Right atrium auricular region (tissue), 2 donors: ENCODE measurements around the gene CX3CL1. TPM values are rescaled to one million over a fixed set of nuclear protein-coding genes. Genes with fewer than 3 reads are reported as not detected.
A peak's percentile ranks its signal among the peaks of the same experiment; 100 is the strongest.

Experiments
- DNase-seq: peaks from one replicate; pipeline ENCODE4 v3.0.0-alpha.2; 2019; ENCODE audit warnings: low spot score
- H3K27ac ChIP-seq, 2 donors: fragments of 200-600 bp; sonication (generic); 1 replicate in 1 of 2; 2 replicates in 1 of 2; pipeline ENCODE4 v1.5.1; 2016 to 2019
- H3K27me3 ChIP-seq, 2 donors: fragments of 200-600 bp; sonication (generic); one replicate each; pipeline versions ENCODE4 v1.5.1 to v1.6.0; 2017 to 2019
- H3K36me3 ChIP-seq: fragments of 200-600 bp; sonication (generic); one replicate; pipeline ENCODE4 v1.5.1; 2016
- H3K4me1 ChIP-seq, 2 donors: fragments of 200-600 bp; sonication (generic); one replicate each; pipeline versions ENCODE4 v1.5.1 to v1.6.0; 2017 to 2019
- H3K4me3 ChIP-seq, 2 donors: fragments of 200-600 bp; sonication (generic); 1 replicate in 1 of 2; 2 replicates in 1 of 2; pipeline ENCODE4 v1.5.1; 2017 to 2019; ENCODE audit warnings: mild to moderate bottlenecking in 1 of 2, moderate library complexity in 1 of 2
- H3K9me3 ChIP-seq, 2 donors: fragments of 200-600 bp; sonication (generic); one replicate each; pipeline ENCODE4 v1.5.1; 2019
- total RNA-seq, 2 donors: library from RNA; depleted of rRNA; stranded (reverse); fragments of >200 nt; gene quantifications; one replicate each; pipeline ENCODE4 v1.1.0, GENCODE V29; 2016
- TF ChIP-seq, protein P1 (sequence below), 2 donors: fragments of 200-600 bp; sonication (generic); IDR thresholded peaks; one replicate each; pipeline ENCODE4 v1.5.1; 2019; ENCODE audit warnings: antibody characterized with exemption in 2 of 2

Gene CX3CL1
- total RNA-seq, 2 donors from 2014 or later = 17.1 to 17.8 TPM

DNA sequence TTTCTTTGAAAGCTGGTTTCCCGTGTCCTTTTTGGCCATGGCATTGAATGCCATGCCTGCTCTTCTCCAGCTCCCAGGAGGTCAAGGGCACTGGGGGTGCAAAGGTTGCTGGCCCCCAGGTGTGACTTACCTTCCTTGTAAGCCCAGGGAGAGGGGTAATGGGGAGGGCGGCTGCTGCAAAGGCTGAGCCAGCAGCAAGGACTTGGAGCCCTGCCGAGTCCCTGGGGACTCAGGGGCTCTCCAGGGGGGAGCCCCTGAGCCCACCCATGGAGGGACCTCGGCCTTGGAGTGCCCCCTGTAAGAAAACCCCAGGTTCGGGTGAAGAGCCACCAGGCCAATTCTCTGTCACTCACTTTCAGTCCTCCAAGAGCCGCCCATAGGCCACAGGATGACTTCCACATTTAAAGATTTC, 19.6 kb upstream of the CX3CL1 start:
- no peaks in the 10 kb centered on the region for H3K36me3 ChIP-seq
- TF ChIP-seq, protein P1, sequence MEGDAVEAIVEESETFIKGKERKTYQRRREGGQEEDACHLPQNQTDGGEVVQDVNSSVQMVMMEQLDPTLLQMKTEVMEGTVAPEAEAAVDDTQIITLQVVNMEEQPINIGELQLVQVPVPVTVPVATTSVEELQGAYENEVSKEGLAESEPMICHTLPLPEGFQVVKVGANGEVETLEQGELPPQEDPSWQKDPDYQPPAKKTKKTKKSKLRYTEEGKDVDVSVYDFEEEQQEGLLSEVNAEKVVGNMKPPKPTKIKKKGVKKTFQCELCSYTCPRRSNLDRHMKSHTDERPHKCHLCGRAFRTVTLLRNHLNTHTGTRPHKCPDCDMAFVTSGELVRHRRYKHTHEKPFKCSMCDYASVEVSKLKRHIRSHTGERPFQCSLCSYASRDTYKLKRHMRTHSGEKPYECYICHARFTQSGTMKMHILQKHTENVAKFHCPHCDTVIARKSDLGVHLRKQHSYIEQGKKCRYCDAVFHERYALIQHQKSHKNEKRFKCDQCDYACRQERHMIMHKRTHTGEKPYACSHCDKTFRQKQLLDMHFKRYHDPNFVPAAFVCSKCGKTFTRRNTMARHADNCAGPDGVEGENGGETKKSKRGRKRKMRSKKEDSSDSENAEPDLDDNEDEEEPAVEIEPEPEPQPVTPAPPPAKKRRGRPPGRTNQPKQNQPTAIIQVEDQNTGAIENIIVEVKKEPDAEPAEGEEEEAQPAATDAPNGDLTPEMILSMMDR (IDR thresholded peaks at IDR 0.05) = no peak
- peak; percentile 21 for DNase-seq
- no peaks in the 10 kb centered on the region for H3K4me1 ChIP-seq
- H3K9me3 ChIP-seq = no peaks in the 10 kb centered on the region
- H3K27ac ChIP-seq = no peak overlapping the region
- no peaks in the 10 kb centered on the region for H3K27me3 ChIP-seq
- H3K4me3 ChIP-seq = no peak overlapping the region

DNA sequence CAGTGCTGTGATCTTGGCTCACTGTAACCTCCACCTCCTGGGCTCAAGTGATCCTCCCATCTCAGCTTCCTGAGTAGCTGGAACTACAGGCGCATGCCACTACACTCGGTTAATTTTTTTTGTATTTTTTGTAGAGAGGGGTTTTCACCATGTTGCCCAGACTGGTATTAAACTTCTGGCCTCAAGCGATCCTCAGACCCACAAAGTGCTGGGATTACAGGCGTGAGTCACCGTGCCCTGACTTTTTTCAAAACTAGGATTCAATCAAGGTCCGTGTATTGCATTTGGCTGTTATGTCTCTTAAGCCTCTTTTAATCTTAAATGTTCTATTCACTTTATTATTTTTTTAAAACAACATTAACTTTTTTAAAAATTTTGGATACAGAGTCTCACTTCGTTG, 18.0 kb upstream of the CX3CL1 start:
- Histone ChIP-seq H3K9me3 (no peaks in the 10 kb centered on the region), H3K27me3 (no peaks in the 10 kb centered on the region), H3K4me3 (no peak overlapping the region), H3K27ac (no peak overlapping the region), H3K4me1 (no peaks in the 10 kb centered on the region), H3K36me3 (no peaks in the 10 kb centered on the region)
- TF ChIP-seq, protein P1 (IDR thresholded peaks at IDR 0.05) = no peak
- DNase-seq = no peak

GRCh38 chr16:57355898-57356414, 16.3 kb upstream of the CX3CL1 start:
- H3K4me3 ChIP-seq = no peak overlapping the region
- no peaks in the 10 kb centered on the region for H3K36me3 ChIP-seq
- TF ChIP-seq, protein P1 (IDR thresholded peaks at IDR 0.05) = no peak
- no peaks in the 10 kb centered on the region for H3K27me3 ChIP-seq
- H3K4me1 ChIP-seq = no peaks in the 10 kb centered on the region
- no peaks in the 10 kb centered on the region for H3K9me3 ChIP-seq
- DNase-seq = peak; percentile 9
- no peak overlapping the region for H3K27ac ChIP-seq

DNA sequence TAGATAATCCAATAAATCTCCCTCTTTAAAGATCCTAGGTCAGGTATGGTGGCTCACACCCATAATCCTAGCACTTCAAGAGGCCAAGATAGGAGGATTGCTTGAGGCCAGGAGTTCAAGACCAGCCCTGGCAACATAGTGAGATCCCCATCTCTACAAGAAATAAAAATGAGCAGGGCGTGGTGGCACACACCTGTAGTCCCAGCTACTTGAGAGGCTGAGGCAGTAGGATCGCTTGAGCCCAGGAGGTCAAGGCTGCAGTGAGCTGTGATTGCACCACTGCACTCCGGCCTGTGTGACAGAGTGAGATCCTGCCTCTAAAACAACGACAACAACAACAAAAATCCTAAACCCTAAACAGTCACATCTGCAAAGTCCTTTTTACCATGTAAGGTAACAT, 15.7 kb upstream of the CX3CL1 start:
- H3K9me3 ChIP-seq = no peaks in the 10 kb centered on the region
- no peak for DNase-seq
- H3K4me3 ChIP-seq = no peak overlapping the region
- no peaks in the 10 kb centered on the region for H3K27me3 ChIP-seq
- TF ChIP-seq, protein P1 (IDR thresholded peaks at IDR 0.05) = no peak
- no peaks in the 10 kb centered on the region for H3K36me3 ChIP-seq
- no peak overlapping the region for H3K27ac ChIP-seq
- no peaks in the 10 kb centered on the region for H3K4me1 ChIP-seq

DNA sequence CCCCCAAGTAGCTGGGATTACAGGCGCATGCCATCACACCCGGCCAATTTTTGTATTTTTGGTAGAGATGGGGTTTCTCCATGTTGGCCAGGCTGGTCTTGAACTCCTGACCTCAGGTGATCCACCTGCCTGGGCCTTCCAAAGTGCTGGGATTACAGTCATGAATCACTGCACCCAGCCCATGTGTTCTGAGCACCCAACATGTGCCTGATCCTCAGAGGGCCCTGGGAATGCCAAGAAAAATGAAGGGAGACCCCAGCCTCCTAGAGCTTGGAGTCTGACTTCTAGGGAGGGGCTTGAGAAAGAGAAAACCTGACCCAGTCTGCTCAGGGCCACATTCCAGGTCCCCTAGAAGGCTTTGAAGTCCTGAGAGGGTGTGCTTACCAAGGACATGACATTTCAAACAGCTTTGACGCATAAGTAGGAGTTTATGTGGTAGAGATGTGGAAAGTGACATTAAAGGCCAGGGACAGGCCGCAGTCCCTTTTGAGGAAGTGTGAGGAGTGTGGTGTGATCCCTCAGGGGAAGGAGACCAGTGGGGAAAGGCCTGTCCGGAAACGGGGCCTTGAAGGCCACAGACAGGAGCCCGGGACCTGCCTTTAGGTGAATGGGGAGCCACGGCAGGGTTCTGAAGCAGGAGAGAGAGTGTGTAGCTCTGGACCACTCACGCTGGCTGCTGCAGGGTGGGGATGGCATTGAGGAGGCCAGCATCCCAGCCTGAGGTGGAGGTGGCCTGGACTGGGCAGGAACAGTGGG, 14.8 kb upstream of the CX3CL1 start:
- H3K4me1 ChIP-seq = no peaks in the 10 kb centered on the region
- H3K27ac ChIP-seq = no peak overlapping the region
- H3K4me3 ChIP-seq = no peak overlapping the region
- no peaks in the 10 kb centered on the region for H3K27me3 ChIP-seq
- DNase-seq = no peak
- H3K36me3 ChIP-seq = no peaks in the 10 kb centered on the region
- H3K9me3 ChIP-seq = no peaks in the 10 kb centered on the region
- TF ChIP-seq, protein P1 (IDR thresholded peaks at IDR 0.05) = no peak

GRCh38 chr16:57358086-57358420, 14.2 kb upstream of the CX3CL1 start:
- Histone ChIP-seq H3K36me3 (no peaks in the 10 kb centered on the region), H3K27ac (no peak overlapping the region), H3K9me3 (no peaks in the 10 kb centered on the region), H3K27me3 (no peaks in the 10 kb centered on the region), H3K4me3 (no peak overlapping the region), H3K4me1 (no peaks in the 10 kb centered on the region)
- no peak for DNase-seq
- TF ChIP-seq, protein P1 (IDR thresholded peaks at IDR 0.05) = no peak
